ENCODE measurements around the gene LCORL.
"Not testable (repeated sequence)": the region's sequence is repeated elsewhere in the genome, so short reads cannot be mapped to it uniquely, and the experiment has no call there.

Gene LCORL

DNA sequence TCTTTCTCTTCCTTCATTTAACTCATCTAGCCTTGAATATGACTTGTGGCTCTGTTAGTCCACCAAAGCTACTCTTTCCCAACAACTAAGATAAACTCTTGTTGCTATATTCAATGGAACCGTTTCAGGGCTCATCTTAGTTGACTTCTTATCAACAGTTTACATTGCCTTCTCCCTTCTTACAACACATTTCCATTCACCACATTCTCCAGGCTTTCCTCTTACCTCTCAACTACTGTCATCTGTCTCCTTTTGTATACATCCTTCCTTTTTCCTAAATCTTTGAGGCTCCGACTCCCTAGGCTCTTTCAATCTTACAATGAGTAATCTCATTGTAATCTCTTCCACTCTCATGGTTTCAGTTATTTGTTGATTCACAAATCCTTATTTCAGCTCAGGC lies 152.2 kb downstream of the LCORL start:
- TF ChIP-seq, protein P1, sequence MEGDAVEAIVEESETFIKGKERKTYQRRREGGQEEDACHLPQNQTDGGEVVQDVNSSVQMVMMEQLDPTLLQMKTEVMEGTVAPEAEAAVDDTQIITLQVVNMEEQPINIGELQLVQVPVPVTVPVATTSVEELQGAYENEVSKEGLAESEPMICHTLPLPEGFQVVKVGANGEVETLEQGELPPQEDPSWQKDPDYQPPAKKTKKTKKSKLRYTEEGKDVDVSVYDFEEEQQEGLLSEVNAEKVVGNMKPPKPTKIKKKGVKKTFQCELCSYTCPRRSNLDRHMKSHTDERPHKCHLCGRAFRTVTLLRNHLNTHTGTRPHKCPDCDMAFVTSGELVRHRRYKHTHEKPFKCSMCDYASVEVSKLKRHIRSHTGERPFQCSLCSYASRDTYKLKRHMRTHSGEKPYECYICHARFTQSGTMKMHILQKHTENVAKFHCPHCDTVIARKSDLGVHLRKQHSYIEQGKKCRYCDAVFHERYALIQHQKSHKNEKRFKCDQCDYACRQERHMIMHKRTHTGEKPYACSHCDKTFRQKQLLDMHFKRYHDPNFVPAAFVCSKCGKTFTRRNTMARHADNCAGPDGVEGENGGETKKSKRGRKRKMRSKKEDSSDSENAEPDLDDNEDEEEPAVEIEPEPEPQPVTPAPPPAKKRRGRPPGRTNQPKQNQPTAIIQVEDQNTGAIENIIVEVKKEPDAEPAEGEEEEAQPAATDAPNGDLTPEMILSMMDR (conservative IDR thresholded peaks at IDR 0.05; ENCODE audit: low read length) = no peak
- no peak for DNase-seq (ENCODE audit: low read depth)
- H3K4me3 ChIP-seq (ENCODE audit: low read length) = no peak overlapping the region

DNA sequence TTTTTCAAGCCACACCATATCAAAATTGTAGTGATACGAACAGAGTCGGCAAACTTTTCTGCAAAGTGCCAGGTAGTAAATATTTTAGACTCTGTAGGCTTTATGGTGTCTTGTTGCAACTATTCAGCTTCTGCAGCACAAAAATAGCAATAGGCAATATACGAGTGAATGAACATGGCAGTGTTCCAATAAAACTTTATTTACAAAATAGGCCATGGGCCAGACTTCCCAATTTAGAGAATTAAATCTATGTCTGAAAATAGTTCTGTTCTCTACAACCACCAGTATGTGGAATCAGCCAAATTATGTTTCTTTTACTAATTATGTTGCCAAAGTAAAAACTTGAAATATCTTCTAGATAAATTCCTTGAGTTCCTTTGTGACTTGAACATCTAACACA lies 154.3 kb downstream of the LCORL start:
- TF ChIP-seq, protein P1 (conservative IDR thresholded peaks at IDR 0.05; ENCODE audit: low read length) = no peak
- H3K4me3 ChIP-seq (ENCODE audit: low read length) = no peak overlapping the region
- no peak for DNase-seq (ENCODE audit: low read depth)

DNA sequence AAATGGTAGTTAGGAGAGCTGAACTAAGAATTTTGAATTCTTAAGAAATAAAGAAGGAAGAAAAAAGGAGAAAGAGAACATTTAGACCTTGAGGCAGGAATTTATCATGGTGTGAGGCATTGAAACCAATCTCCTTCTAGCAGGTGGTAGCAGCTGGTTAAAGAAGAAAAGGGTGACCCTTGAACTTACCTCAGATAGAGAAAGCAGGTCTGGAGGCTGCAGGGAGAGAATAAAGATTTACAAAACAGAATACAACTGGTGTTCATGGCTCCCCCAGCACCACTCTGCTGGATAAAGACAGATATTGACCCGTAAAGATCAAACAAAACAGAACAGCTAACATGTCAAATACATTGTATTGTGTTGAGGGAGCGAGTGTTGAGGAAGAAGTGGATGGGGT lies 154.7 kb downstream of the LCORL start:
- no peak overlapping the region for H3K4me3 ChIP-seq (ENCODE audit: low read length)
- no peak for DNase-seq (ENCODE audit: low read depth)
- TF ChIP-seq, protein P1 (conservative IDR thresholded peaks at IDR 0.05; ENCODE audit: low read length) = no peak

DNA sequence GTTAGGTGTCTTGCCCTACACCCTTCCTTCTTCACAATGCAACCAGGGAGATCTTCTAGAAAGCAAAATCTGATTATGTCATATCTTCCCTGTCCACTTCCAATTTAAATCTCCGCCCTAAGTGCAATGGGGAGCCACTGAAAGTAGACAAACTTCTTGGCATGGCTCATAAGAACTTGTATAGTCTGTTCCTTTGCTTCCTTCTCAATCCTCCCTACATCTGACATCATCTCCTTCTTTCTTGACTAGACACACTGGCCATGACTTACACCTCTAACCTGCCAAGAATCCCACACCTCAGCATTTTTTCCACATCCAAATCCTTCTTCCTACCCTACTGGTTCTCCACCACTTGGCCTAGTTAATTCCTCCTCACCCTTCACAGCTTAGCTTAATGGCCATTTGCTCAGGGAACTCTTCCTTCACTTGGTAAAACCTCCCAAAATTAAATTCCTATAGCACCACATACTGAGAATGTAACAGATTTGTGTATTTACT lies 155.6 kb downstream of the LCORL start:
- no peak for DNase-seq (ENCODE audit: low read depth)
- TF ChIP-seq, protein P1 (conservative IDR thresholded peaks at IDR 0.05; ENCODE audit: low read length) = no peak
- H3K4me3 ChIP-seq (ENCODE audit: low read length) = no peak overlapping the region

DNA sequence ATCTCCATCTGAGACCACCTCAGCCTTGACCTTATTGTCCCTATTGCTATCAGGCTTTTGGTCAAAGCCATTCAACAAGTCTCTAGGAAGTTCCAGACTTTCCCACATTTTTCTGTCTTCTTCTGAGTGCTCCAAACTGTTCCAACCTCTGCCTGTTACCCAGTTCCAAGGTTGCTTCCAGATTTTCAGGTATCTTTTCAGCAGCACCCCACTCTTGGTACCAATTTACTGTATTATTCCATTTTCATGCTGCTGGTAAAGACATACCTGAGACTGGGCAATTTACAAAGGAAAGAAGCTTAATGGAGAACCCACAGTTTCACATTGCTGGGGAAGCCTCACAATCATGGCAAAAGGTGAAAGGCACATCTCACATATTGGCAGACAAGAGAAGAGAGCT lies 159.6 kb downstream of the LCORL start:
- not testable (repeated sequence) for H3K4me3 ChIP-seq (ENCODE audit: low read length); DNase-seq (ENCODE audit: low read depth)

DNA sequence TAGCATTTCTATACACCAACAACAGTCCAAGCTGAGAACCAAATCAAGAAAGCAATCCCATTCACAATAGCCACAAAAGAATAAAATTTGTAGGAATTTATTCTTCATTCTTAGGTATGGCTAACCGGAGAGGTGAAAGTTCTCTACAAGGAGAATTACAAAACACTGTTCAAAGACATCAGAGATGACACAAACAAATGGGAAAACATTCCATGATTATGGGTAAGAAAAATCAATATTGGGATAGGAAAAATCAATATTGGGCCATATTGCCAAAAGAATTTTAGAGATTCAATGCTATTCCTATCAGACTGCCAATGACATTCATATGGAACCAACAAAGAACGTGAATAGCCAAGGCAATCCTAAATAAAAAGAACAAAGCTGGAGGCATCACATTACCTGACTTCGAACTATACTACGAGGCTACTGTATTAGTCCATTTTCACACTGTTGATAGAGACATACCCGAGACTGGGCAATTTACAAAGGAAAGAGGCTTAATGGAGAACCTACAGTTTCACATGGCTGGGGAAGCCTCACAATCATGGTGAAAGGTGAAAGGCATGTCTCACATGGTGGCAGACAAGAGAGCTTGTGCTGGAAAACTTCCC lies 161.7 kb downstream of the LCORL start:
- TF ChIP-seq, protein P1 (conservative IDR thresholded peaks at IDR 0.05; ENCODE audit: low read length) = no peak
- no peak overlapping the region for H3K4me3 ChIP-seq (ENCODE audit: low read length)
- no peak for DNase-seq (ENCODE audit: low read depth)

DNA sequence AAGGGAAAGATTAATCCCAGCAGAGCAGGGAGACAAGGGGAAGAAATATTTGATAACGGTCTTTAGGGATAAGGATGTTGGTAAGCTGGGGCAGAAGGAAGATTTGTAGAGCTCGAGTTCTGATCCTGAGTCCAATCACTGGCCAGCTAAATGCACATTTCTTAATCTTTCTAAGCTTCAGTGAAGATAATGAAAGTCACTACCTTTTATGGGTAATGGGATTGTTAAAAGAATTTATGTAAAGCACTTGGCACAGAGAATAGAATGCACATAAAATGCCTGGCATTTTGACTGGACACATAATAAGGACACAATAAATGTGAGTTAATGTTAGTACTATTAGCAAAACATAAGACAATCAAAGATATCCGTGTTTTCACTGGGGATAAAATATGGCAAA lies 167.5 kb downstream of the LCORL start:
- TF ChIP-seq, protein P1 (conservative IDR thresholded peaks at IDR 0.05; ENCODE audit: low read length) = no peak
- DNase-seq (ENCODE audit: low read depth) = no peak
- no peak overlapping the region for H3K4me3 ChIP-seq (ENCODE audit: low read length)
